Brain pericyte (primary cell): ENCODE data around the gene BET1.
A peak's percentile ranks its signal among the peaks of the same experiment; 100 is the strongest.
"Not testable (repeated sequence)": the region's sequence is repeated elsewhere in the genome, so short reads cannot be mapped to it uniquely, and the experiment has no call there.

ENCODE experiments used
- DNase-seq: peaks from one replicate; pipeline ENCODE4 v3.0.0-alpha.2; 2012; ENCODE audit warnings: low read depth, low spot score

BET1 gene, protein sequence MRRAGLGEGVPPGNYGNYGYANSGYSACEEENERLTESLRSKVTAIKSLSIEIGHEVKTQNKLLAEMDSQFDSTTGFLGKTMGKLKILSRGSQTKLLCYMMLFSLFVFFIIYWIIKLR

DNA sequence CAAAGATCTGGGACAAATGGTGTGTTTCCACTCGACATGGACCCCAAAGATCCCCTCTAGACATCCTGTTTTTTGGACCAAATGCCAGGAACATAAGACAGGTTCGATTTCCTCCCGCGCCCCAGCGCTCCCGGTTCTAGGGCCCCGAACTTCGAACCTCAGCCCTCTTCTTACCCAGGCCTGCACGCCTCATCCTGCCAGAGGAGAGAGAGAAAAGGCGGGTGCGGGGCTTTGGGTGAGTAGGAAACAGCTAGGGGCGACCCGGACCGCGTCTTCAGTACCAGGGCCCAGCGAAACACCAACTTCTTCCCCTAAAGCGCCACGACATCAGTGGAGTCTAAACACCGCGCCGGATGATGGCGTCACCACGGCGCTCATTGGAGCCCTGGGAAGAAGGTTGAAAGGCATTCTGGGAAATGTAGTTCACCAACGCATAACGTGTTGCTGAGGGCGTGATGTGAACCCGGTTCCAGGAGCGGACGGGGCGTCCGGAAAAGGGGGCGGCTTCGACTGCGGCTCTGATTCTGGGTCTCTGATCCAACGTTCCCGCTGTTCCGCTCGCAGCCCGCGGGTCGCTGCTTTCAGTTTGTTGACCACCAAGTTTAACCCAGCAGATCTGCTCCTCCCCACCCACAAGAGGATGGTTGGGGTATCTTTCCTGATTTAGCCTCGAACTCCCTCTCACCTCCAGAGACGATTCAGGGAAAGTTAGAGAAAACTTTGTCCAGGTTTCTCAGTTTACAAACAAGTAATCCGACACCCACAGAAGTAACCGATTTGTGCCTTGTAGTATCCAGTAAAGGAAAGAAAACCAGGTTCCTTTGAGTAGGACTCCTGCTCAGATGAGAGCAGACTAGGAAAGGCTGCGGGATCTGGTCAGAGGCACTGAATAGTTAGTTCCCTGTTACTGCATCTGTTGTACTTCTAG lies at the start of gene BET1:
TSS of gene BET1 (minus strand) at position 332 of the 928 bp plus-strand sequence. CDS start at position 193, 139 bp downstream.
- DNase-seq, result peak; percentile 88

DNA sequence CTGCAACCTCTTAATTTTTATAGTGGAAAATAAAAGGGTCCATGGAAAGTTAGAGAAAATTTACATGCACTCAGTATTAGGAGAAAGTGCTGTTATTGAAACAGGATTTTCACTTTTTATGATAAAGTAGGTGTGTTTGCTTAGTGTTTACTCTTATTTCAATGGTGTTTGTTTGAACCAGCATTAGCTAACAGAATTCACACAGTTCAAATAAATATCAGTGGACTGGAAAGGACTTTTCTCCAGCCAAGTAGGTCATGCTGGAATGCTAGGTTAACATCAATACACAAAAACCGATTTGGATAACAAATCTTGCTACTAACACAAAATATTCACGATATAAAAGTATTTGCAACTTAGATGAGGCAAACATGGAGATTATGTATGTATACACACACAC lies 49.4 kb upstream of the BET1 start:
- no peak for DNase-seq

DNA sequence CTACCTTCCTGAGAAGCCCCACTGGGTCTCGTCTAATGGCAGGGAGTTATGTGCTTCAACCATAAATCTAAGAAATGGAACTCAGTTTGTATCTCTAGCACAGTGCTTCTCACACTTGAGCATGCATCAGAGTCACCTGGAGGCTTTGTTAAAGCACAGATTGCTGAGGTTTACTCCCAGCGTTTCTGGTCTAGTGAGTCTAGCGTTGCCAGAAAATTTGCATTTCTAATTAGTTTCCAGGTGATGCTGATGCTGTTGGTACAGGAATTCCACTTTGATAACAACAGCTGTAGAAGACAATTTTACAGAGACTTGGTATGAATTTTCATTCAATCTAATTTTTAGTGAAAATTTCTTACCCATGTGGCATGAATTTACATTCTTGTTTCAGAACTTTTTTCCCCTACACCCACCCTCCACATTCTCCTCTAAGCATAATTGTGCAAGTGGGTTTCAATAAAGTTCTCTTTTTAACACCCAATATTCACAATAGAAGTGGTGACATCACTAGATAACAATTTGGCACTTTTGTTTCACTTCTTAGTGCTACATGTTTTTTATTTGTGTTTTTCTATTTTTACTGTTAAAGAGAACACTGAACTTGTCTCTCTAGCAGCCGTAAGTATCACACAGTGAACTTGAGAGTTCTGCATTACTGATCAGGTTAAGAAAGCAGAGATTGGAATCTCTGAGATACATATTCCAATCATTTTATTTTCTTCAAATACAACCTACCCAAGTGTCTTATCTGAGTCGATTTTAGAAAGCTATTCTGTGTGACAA lies 48.4 kb upstream of the BET1 start:
- no peak for DNase-seq

GRCh38 chr7:94050046-94050445 lies 45.9 kb upstream of the BET1 start:
- no peak for DNase-seq

GRCh38 chr7:94049615-94050014 lies 45.5 kb upstream of the BET1 start:
- no peak for DNase-seq

- no peak for DNase-seq
These were observed 44.6 kb upstream of the BET1 start for GRCh38 chr7:94048755-94049154.

DNA sequence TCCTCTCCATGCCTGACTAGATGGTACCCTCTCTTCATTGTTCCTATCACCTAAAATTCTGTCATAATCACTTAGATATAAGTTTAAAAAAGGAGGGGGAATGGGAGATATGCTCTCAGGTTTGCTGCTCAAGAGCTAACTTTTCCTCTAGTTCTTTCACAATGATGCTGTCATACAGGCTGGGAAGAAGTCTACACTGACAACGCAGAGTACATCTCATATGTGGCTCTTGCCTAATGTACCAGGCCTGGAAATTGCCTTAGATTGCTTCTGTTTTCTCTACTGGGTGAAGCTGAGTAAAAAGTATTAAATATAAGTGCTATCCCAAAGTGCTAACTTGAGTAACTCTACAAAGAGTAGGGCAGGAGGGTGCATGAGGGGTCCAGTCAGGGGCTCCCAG lies 43.8 kb upstream of the BET1 start:
- DNase-seq, result no peak

GRCh38 chr7:94045581-94045980 lies 41.4 kb upstream of the BET1 start:
- DNase-seq, result no peak

DNA sequence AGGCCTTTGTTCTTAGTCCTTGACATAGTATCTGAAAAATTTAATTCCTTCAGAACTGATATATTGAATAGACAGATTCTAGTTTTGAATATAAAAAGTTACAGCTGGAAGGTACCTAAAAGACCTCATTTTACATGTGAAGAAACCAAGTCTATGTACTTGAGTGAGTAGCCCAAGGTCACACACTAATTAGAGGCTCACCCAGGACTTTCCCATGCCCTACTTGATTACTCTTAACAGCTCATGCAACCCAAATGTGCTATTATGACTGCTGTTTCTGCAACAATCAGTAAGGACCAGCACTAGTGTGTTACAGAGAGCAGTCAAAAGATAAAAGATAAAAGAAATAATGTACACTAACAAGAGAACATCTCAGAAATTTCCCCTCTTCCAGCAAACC lies 40.7 kb upstream of the BET1 start:
- no peak for DNase-seq

DNA sequence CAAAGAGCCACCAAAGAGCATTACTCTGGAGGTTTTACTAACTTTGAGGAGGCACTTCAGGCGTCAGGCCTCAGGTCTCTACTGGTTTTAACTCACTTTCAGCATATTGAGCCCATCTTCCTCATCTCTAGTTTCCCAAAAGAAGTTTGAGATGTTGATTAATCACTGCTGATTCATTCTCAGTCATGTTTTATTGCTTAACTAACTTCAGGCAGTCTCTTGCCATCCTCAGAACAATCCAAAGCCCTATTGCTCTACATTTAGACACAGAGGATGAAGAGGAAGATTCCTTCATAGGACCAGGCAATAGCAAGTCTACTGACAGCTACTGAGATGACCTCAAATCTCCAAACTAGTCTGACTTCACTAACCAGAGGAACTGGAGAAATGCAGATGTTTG lies 39.1 kb upstream of the BET1 start:
- DNase-seq, result no peak

- DNase-seq, result no peak
These were observed 38.2 kb upstream of the BET1 start for GRCh38 chr7:94042381-94042780.

DNA sequence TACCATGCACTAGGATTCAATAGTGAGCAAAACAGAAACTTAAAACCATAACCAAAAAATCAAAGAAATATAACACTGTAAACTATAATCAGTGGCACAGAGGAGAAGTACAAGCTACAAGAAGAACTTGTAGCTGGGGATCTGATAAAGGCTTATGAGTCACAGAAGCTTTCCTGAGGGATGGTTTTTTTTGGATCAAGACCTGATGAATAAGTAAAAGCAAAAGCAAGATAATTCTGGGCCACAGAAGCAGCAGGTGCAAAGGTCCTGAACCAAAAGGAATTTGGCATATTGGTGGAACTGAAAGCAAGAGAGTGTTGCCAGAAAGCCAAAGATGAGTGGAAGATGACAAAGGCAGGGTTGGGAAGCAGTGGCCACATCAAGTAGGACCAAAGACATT lies 37.4 kb upstream of the BET1 start:
- DNase-seq, result no peak

DNA sequence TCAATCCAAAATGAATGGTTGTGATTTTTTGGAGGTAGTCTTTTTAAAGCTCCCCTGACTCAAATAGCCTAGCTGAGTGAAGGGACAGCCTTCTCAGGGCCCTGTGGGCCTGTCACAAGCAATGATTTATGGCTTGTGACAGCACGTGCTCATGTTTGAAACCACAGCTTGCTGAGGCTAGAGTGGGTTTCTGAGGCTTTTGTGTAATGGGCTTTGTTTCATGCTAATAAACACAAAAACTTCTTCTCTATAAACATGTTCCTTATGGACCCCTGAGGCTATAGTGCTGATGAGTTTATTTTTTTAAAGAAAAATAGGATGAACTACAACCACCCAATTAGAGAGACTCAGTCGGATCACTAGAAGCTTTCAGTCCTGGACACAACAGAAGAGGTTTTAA lies 36.1 kb upstream of the BET1 start:
- no peak for DNase-seq

DNA sequence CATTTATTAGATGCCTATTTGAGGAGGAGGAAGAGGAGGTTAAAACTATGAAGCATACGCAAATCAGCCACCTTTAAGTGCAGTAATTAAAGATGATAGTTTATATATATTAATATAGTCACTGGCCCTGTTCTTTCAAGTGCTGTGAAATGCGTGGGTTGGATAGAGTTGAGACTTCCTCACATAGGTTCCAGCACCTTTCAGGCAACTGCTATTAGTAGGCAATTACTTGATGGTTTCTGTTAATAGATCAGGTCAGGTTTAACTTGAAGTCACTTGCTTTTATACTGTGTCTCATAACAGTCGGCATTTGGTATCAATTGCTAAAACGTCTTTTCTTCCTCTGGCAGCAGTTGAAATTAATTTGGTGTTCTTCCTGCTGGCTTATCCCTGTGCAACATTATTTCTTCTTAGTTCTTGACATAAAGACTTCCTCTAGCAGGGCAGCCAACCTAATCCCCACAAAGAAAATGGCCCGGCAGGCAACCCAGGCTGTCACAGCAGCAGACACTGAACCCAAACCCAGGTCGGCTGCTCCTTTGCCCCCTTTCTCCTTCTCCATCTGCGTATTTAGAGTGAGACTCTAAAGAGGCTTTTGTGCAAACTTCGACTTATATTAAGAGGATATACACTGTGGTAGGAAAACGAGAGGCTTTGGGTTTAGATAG lies 35.3 kb upstream of the BET1 start:
- DNase-seq, result no peak

DNA sequence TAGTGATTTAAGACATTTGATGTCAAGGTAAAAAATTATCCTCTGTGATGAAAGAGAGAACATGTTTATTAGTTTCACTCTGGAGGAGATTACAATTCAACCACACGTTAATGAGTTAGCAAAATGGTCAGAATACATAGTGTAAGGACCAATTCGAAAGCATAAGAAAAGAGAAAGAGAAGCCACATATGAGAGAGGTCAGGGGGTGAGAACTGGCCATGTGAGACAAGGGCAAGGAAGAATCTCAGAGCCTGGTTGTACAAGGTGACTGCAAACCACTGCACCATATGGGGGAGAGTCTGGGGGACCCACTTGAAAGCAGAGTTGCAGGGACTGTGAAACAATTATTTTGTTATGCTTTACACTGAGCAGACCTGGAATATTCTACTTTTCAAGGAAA lies 27.7 kb upstream of the BET1 start:
- no peak for DNase-seq

DNA sequence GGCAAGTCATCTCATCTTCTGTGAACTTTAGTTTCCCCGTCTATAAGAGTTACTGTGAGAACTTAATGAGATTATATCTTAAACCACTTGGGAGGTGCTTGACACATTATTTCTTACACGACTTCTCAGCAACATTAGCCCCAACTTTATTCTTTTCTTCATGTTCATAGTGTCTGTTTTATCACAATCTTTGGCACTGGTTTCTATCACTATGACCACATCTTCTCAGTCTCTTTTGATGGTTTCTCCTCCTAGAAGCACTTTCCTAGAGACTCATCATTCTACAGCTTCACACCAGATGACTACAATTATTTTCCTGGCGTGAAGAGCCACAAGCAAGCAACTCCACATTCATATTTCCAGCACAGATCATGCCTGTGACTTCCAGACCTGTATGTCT lies 26.5 kb upstream of the BET1 start:
- no peak for DNase-seq

DNA sequence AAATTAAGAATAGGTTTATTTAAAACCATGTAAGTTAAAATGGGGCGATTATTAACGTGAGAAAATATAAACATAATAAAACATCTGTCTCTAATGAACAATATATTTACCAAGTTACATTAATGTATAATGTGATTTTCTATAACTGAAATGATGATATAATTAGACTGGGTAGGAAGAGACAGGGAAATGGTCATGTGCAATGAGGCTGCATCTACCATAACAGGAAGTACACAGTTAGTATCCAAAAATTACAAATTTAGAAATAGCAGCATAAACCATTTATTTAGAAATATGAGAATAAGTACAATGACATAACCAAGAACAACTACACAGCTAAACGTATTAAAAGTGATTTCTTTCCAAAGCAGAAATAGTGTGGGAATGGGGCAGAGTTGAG lies 25.8 kb upstream of the BET1 start:
- no peak for DNase-seq

DNA sequence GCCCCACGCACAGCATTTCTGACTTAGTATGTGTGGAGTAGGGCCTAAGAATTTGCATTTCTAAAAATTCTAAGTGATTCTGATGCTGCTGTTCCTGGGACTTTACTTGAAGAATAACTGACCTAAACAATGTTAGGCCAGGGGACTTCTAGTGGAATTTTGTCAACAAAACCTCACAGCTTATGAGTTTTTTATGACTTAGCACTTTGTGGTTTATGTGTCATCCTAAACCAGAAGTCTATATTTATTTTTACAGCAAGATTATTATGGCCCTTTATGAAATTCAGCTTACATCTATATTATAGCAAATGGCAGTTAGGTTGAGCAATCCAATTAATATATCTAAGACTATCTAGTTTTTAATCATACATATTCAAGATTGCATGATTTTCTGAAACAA lies 24.6 kb upstream of the BET1 start:
- DNase-seq, result no peak

GRCh38 chr7:94026619-94027018 lies 22.5 kb upstream of the BET1 start:
- not testable (repeated sequence) for DNase-seq

DNA sequence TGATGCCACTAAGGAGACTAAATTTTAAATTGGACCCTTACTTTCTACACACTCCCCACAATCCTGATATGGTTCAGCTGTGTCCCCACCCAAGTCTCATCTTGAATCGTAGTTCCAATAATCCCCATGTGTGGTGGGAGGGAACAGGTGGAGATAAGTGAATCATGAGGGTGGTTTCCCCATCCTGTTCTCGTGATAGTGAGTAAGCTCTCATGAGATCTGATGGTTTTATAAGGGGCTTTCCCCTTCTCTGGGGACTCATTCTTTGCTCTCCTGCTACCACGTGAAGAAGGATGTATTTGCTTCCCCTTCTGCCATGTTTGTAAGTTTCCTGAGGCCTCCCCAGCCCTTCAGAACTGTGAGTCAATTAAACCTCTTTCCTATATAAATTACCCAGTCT lies 18.4 kb upstream of the BET1 start:
- DNase-seq, result no peak

GRCh38 chr7:94016786-94017185 lies 12.6 kb upstream of the BET1 start:
- DNase-seq, result no peak

DNA sequence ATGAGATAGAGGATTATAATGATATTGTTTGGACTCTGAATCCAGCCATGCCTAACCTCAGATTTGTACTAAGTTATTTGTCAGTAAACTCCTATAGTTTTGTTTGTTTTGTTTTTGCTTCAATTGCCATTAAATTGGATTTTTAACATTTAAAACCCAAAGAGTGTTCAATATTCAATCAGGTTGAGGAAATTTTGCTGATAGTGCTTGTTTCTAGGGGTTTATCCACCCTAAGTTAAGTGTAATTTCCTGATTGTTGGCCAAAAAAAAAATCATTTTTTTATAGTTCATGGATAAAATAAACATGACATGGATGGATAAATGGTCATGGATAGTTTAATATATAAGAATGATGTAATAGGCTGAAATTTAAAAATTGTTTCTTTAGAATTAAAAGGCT lies 11.4 kb upstream of the BET1 start:
- no peak for DNase-seq
